Liver (tissue), 9 donors: Measurements from ENCODE around the gene ORMDL3. TPM values are rescaled to one million over a fixed set of nuclear protein-coding genes. Genes with fewer than 3 reads are reported as not detected.

Experiments used
- DNase-seq: peaks from one replicate; pipeline ENCODE4 v3.0.0-alpha.2; 2017; ENCODE audit warnings: low spot score
- H3K27ac ChIP-seq, 2 donors: one replicate each; pipeline ENCODE4 v1.7.0; 2013; ENCODE audit warnings: inconsistent platforms in 2 of 2, low read length in 2 of 2, control low read depth in 1 of 2, low read depth in 1 of 2, mild to moderate bottlenecking in 1 of 2
- H3K27me3 ChIP-seq, 4 donors: one replicate each; pipeline versions ENCODE4 v1.6.1 to v1.7.0; 2013; ENCODE audit warnings: low read length in 3 of 4, inconsistent platforms in 1 of 4, mild to moderate bottlenecking in 1 of 4, moderate library complexity in 1 of 4; ENCODE audit not compliant: control insufficient read depth in 4 of 4, insufficient read depth in 4 of 4
- H3K36me3 ChIP-seq, 4 donors: one replicate each; pipeline versions ENCODE4 v1.6.1 to v1.7.0; 2013; ENCODE audit warnings: low read length in 3 of 4, mild to moderate bottlenecking in 3 of 4, low read depth in 1 of 4, moderate library complexity in 1 of 4; ENCODE audit not compliant: control insufficient read depth in 4 of 4, insufficient read depth in 3 of 4
- H3K4me1 ChIP-seq, 4 donors: one replicate each; pipeline versions ENCODE4 v1.6.1 to v1.7.0; 2013; ENCODE audit warnings: low read length in 3 of 4, mild to moderate bottlenecking in 3 of 4, moderate library complexity in 1 of 4; ENCODE audit not compliant: control insufficient read depth in 4 of 4, insufficient read depth in 4 of 4
- H3K4me3 ChIP-seq, 3 donors: one replicate each; pipeline versions ENCODE4 v1.6.1 to v1.7.0; 2013; ENCODE audit warnings: low read length in 3 of 3, control low read depth in 1 of 3, low read depth in 1 of 3, mild to moderate bottlenecking in 1 of 3
- H3K9ac ChIP-seq, 2 donors: one replicate each; pipeline ENCODE4 v1.7.0; 2013; ENCODE audit warnings: low read length in 2 of 2, mild to moderate bottlenecking in 2 of 2, moderate library complexity in 2 of 2, control low read depth in 1 of 2, low read depth in 1 of 2
- H3K9me3 ChIP-seq, 4 donors: one replicate each; pipeline versions ENCODE4 v1.6.1 to v1.7.0; 2013; ENCODE audit warnings: low read length in 3 of 4; ENCODE audit not compliant: control insufficient read depth in 4 of 4
- ATF3 ChIP-seq: IDR thresholded peaks from 2 replicates; pipeline ENCODE4 v1.6.1; 2016; ENCODE audit warnings: antibody characterized with exemption
- EGR1 ChIP-seq, 2 donors: IDR thresholded peaks; 2 replicates each; pipeline ENCODE4 v1.6.1; 2016 to 2018; ENCODE audit warnings: antibody characterized with exemption in 2 of 2, low read depth in 2 of 2
- FOXA1 ChIP-seq: IDR thresholded peaks from 2 replicates; pipeline ENCODE4 v1.6.1; 2016; ENCODE audit warnings: antibody characterized with exemption
- FOXA2 ChIP-seq: IDR thresholded peaks from 2 replicates; pipeline ENCODE4 v1.6.1; 2016; ENCODE audit warnings: antibody characterized with exemption
- GABPA ChIP-seq, 2 donors: IDR thresholded peaks in 1 of 2; conservative IDR thresholded peaks in 1 of 2; 2 replicates each; pipeline ENCODE4 v1.6.1; 2016; ENCODE audit warnings: antibody characterized with exemption in 2 of 2, mild to moderate bottlenecking in 1 of 2, moderate library complexity in 1 of 2
- HNF4A ChIP-seq, 2 donors: conservative IDR thresholded peaks; 2 replicates each; pipeline ENCODE4 v1.6.1; 2016; ENCODE audit warnings: antibody characterized with exemption in 2 of 2, mild to moderate bottlenecking in 2 of 2
- HNF4G ChIP-seq: IDR thresholded peaks from 2 replicates; pipeline ENCODE4 v1.6.1; 2016; ENCODE audit warnings: antibody characterized with exemption
- JUND ChIP-seq, 2 donors: IDR thresholded peaks; 2 replicates each; pipeline ENCODE4 v1.6.1; 2016; ENCODE audit warnings: antibody characterized with exemption in 2 of 2
- MAX ChIP-seq: IDR thresholded peaks from 2 replicates; pipeline ENCODE4 v1.6.1; 2016; ENCODE audit warnings: antibody characterized with exemption
- NR2F2 ChIP-seq: IDR thresholded peaks from 2 replicates; pipeline ENCODE4 v1.6.1; 2016; ENCODE audit warnings: antibody characterized with exemption
- REST ChIP-seq: IDR thresholded peaks from 2 replicates; pipeline ENCODE4 v1.6.1; 2016; ENCODE audit warnings: antibody characterized with exemption, mild to moderate bottlenecking
- RXRA ChIP-seq, 2 donors: IDR thresholded peaks; 2 replicates each; pipeline ENCODE4 v1.6.1; 2017 to 2018; ENCODE audit warnings: antibody characterized with exemption in 2 of 2, mild to moderate bottlenecking in 1 of 2
- SP1 ChIP-seq: IDR thresholded peaks from 2 replicates; pipeline ENCODE4 v1.6.1; 2018; ENCODE audit warnings: antibody characterized with exemption, mild to moderate bottlenecking
- TAF1 ChIP-seq: conservative IDR thresholded peaks from 2 replicates; pipeline ENCODE4 v1.6.1; 2016; ENCODE audit warnings: antibody characterized with exemption, mild to moderate bottlenecking
- WGBS: extraction: QIAGEN DNeasy Blood & Tissue Kit; methylation state at CpG from one replicate; pipeline ENCODE4 v1.1.7; 2013; 5-methylcytosine and 5-hydroxymethylcytosine counted together
- polyA plus RNA-seq, 2 donors: library from polyadenylated mRNA; stranded (reverse) in 1 of 2; unstranded in 1 of 2; fragments of 200-250 nt in 1 of 2; fragments of >200 nt in 1 of 2; fragmentation: Nextera tagmentation in 1 of 2; extraction: Ambion mirVana in 1 of 2; gene quantifications; one replicate each; pipeline versions ENCODE4 v1.2.1 to v1.2.3, GENCODE V29; 2013 to 2015
- total RNA-seq, 2 donors: library from RNA; depleted of rRNA; stranded (reverse); fragments of >200 nt; gene quantifications; one replicate each; pipeline ENCODE4 v1.2.3, GENCODE V29; 2014
- TF ChIP-seq, protein P1 (sequence below): fragments of 150-350 bp; IDR thresholded peaks from 2 replicates; pipeline ENCODE4 v1.5.1; 2017; ENCODE audit warnings: improper control_type of control experiment, low read depth, low read length; ENCODE audit not compliant: missing input control
- TF ChIP-seq, protein P2 (sequence below): IDR thresholded peaks from 2 replicates; pipeline ENCODE4 v1.6.1; 2016; ENCODE audit warnings: antibody characterized with exemption
- donor health status: healthy.
- donor health status: healthy.
- donor health status: healthy.
- donor health status: healthy.
- donor health status: healthy.

Gene ORMDL3
- total and polyA plus RNA-seq, 4 donors = 71.0 to 141 (median 125) TPM

DNA sequence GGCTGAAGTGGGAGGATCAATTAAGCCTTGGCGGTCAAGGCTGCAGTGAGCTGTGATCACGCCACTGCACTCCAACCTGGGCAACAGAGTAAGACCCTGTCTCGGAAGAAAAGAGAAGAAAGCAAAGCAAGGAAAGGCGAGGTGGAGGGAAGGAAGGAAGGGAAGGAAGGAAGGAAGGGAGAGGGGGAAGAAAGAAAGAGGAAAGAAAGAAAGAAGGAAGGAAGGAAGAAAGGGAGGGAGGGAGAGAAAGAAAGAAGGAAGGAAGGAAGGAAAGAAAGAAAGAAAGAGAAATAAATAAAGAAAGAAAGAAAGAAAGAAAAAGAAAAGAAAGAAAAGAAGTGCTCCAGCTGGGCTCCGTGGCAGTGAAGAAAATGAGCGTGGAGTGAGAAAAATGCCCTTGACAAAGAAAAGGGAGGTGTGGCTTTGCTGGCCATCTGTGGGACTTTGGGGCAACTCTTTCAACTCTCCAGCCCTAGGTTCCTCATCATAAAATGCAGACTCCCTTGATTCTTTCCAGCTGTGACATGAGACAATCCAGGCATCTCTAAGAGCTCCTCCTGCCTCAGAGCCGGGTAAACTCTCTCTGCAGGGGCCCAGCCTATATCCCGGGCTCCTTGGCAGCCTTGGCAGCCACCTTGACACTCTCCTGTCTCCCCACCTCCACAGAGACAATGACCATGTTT lies 37.8 kb upstream of the ORMDL3 start:
- Histone ChIP-seq H3K9ac (no peak overlapping the region), H3K9me3 (no peaks in the 10 kb centered on the region), H3K27me3 (no peaks in the 10 kb centered on the region), H3K36me3 (no peaks in the 10 kb centered on the region), H3K4me1 (no peaks in the 10 kb centered on the region), H3K27ac (no peak overlapping the region), H3K4me3 (no peak overlapping the region)
- TF ChIP-seq HNF4G (no peak), SP1 (no peak), GABPA (IDR thresholded peaks at IDR 0.05 in 1 of 2, conservative IDR thresholded peaks at IDR 0.05 in 1 of 2) (no peak), NR2F2 (no peak), MAX (no peak), REST (no peak), FOXA2 (no peak), ATF3 (no peak), TAF1 (no peak)
- TF ChIP-seq, protein P1, sequence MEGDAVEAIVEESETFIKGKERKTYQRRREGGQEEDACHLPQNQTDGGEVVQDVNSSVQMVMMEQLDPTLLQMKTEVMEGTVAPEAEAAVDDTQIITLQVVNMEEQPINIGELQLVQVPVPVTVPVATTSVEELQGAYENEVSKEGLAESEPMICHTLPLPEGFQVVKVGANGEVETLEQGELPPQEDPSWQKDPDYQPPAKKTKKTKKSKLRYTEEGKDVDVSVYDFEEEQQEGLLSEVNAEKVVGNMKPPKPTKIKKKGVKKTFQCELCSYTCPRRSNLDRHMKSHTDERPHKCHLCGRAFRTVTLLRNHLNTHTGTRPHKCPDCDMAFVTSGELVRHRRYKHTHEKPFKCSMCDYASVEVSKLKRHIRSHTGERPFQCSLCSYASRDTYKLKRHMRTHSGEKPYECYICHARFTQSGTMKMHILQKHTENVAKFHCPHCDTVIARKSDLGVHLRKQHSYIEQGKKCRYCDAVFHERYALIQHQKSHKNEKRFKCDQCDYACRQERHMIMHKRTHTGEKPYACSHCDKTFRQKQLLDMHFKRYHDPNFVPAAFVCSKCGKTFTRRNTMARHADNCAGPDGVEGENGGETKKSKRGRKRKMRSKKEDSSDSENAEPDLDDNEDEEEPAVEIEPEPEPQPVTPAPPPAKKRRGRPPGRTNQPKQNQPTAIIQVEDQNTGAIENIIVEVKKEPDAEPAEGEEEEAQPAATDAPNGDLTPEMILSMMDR = no peak
- TF ChIP-seq, protein P2, sequence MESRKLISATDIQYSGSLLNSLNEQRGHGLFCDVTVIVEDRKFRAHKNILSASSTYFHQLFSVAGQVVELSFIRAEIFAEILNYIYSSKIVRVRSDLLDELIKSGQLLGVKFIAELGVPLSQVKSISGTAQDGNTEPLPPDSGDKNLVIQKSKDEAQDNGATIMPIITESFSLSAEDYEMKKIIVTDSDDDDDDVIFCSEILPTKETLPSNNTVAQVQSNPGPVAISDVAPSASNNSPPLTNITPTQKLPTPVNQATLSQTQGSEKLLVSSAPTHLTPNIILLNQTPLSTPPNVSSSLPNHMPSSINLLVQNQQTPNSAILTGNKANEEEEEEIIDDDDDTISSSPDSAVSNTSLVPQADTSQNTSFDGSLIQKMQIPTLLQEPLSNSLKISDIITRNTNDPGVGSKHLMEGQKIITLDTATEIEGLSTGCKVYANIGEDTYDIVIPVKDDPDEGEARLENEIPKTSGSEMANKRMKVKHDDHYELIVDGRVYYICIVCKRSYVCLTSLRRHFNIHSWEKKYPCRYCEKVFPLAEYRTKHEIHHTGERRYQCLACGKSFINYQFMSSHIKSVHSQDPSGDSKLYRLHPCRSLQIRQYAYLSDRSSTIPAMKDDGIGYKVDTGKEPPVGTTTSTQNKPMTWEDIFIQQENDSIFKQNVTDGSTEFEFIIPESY = no peak
- no peak for DNase-seq
- 76% methylated on average over 8 of the region's 8 CpGs for WGBS

DNA sequence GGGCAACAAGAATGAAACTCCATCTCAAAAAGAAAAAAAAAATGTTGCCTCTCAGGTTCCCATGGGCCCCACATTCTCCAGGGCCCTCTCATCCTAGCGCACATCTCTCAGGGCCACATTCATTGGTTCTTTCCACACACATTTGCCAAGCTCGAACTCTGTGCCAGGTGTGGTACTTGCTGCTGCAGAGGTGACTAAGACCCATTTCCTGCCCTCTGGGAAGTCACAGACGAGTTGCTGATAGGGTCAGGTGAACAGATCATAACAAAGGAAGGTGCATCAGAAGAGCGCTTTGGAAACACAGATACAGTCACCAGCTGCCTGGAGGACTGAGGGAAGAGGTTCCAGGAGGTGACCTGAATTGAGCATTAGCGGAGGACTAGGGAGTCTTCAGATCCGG lies 36.4 kb upstream of the ORMDL3 start:
- Histone ChIP-seq H3K9me3 (no peaks in the 10 kb centered on the region), H3K4me1 (no peaks in the 10 kb centered on the region), H3K36me3 (no peaks in the 10 kb centered on the region), H3K4me3 (no peak overlapping the region), H3K27ac (no peak overlapping the region), H3K9ac (no peak overlapping the region), H3K27me3 (no peaks in the 10 kb centered on the region)
- 73% methylated on average over 6 of the region's 6 CpGs for WGBS
- DNase-seq = no peak
- TF ChIP-seq, protein P1 = no peak
- TF ChIP-seq NR2F2 = no peak
- no peak for TF ChIP-seq FOXA2
- no peak for TF ChIP-seq FOXA1
- TF ChIP-seq JUND (IDR thresholded peaks at IDR 0.05) = no peak
- no peak for TF ChIP-seq HNF4A (conservative IDR thresholded peaks at IDR 0.05)
- TF ChIP-seq RXRA (IDR thresholded peaks at IDR 0.05) = no peak
- TF ChIP-seq HNF4G = no peak
- TF ChIP-seq TAF1 = no peak
- TF ChIP-seq EGR1 (IDR thresholded peaks at IDR 0.05; ENCODE audit: low read depth in 2 of 2) = no peak
- no peak for TF ChIP-seq REST
